B cell (primary cell): ENCODE results near the gene SCARB1. TPM values are rescaled to one million over a fixed set of nuclear protein-coding genes. Genes with fewer than 3 reads are reported as not detected.

Experiments
- ATAC-seq: fragments of 200-7000 bp; cut with Tn5 transposase; one replicate; pipeline ENCODE4 v1.10.0; 2021; ENCODE audit warnings: low read depth, mild to moderate bottlenecking, moderate number of reproducible peaks, moderate library complexity
- CTCF ChIA-PET: fragments of 350-600 bp; sonication (Branson Sonifier 250); formaldehyde crosslinking; loops from one replicate; lab custom pipeline; 2021; ENCODE audit warnings: antibody characterized with exemption, inconsistent platforms; lab: Charles Lee
- POLR2A ChIA-PET: fragments of 350-600 bp; sonication (Branson Sonifier 250); formaldehyde crosslinking; loops from one replicate; lab custom pipeline; 2021; ENCODE audit warnings: antibody characterized with exemption; lab: Charles Lee
- DNase-seq: peaks from one replicate; pipeline ENCODE4 v3.0.0; 2013
- H2AFZ ChIP-seq: 2 replicates; pipeline ENCODE4 v1.6.1; 2012; ENCODE audit warnings: mild to moderate bottlenecking, low read depth, low read length; ENCODE audit not compliant: insufficient read depth, poor library complexity, severe bottlenecking
- H3K27ac ChIP-seq, 2 donors: 1 replicate in 1 of 2; 2 replicates in 1 of 2; pipeline ENCODE4 v1.5.1; 2012 to 2013; ENCODE audit warnings: low read length in 2 of 2, mild to moderate bottlenecking in 2 of 2, moderate library complexity in 1 of 2
- H3K27me3 ChIP-seq, 4 experiments: fragments of 200-600 bp in 1 of 4; sonication (generic) in 1 of 4; replicated peaks in 1 of 4; 1 replicate in 2 of 4; 2 replicates in 2 of 4; pipeline versions ENCODE4 v1.6.1 to v1.7.0; 2013 to 2016; ENCODE audit warnings: low read length in 3 of 4, mild to moderate bottlenecking in 2 of 4, mixed read lengths in 1 of 4, moderate library complexity in 1 of 4; ENCODE audit not compliant: insufficient read depth in 4 of 4, control insufficient read depth in 3 of 4; ENCODE audit errors: control extremely low read depth in 1 of 4
- H3K36me3 ChIP-seq, 2 experiments: replicated peaks in 1 of 2; 1 replicate in 1 of 2; 2 replicates in 1 of 2; pipeline versions ENCODE4 v1.6.1 to v1.7.1; 2013; ENCODE audit warnings: low read length in 1 of 2; ENCODE audit not compliant: insufficient read depth in 2 of 2, control insufficient read depth in 1 of 2; ENCODE audit errors: control extremely low read depth in 1 of 2, extremely low read depth in 1 of 2
- H3K4me1 ChIP-seq, 2 donors: fragments of 200-600 bp in 1 of 2; sonication (generic) in 1 of 2; 1 replicate in 1 of 2; 2 replicates in 1 of 2; pipeline versions ENCODE4 v1.5.1 to v1.6.1; 2013 to 2017; ENCODE audit warnings: low read length in 2 of 2; ENCODE audit not compliant: control insufficient read depth in 2 of 2, insufficient read depth in 2 of 2
- H3K4me2 ChIP-seq: replicated peaks from 2 replicates; pipeline ENCODE3; 2012; ENCODE audit warnings: mild to moderate bottlenecking, low read depth, low read length; ENCODE audit not compliant: poor library complexity, severe bottlenecking
- H3K4me3 ChIP-seq, 5 experiments: fragments of 200-600 bp in 1 of 5; sonication (generic) in 1 of 5; 1 replicate in 3 of 5; 2 replicates in 2 of 5; pipeline versions ENCODE4 v1.5.1 to v1.7.0; 2011 to 2016; ENCODE audit warnings: low read length in 4 of 5, mild to moderate bottlenecking in 4 of 5, low read depth in 2 of 5, control low read depth in 1 of 5, moderate library complexity in 1 of 5; ENCODE audit not compliant: insufficient read depth in 1 of 5; ENCODE audit errors: control extremely low read depth in 1 of 5, extremely low read depth in 1 of 5
- H3K79me2 ChIP-seq: fragments of 200-600 bp; sonication (generic); one replicate; pipeline ENCODE4 v1.6.0; 2016; ENCODE audit warnings: low read length; ENCODE audit not compliant: control insufficient read depth, insufficient read depth
- H3K9ac ChIP-seq: fragments of 200-600 bp; sonication (generic); 2 replicates; pipeline ENCODE4 v1.6.1; 2017; ENCODE audit warnings: mild to moderate bottlenecking, low read length, moderate library complexity
- H3K9me3 ChIP-seq, 3 donors: one replicate each; pipeline versions ENCODE4 v1.6.1 to v1.7.1; 2013; ENCODE audit warnings: low read length in 2 of 3; ENCODE audit not compliant: control insufficient read depth in 2 of 3, insufficient read depth in 1 of 3; ENCODE audit errors: control extremely low read depth in 1 of 3
- H4K20me1 ChIP-seq: 2 replicates; pipeline ENCODE4 v1.6.0; 2012; ENCODE audit warnings: mild to moderate bottlenecking, low read length; ENCODE audit not compliant: insufficient read depth, control insufficient read depth, poor library complexity, severe bottlenecking
- H3K27ac Mint-ChIP-seq: one replicate; pipeline ENCODE4 v1.8.0; 2021; ENCODE audit warnings: mixed read lengths
- H3K27me3 Mint-ChIP-seq: one replicate; pipeline ENCODE4 v1.8.0; 2021; ENCODE audit warnings: mixed read lengths
- H3K4me1 Mint-ChIP-seq: one replicate; pipeline ENCODE4 v1.8.0; 2021; ENCODE audit warnings: mixed read lengths
- H3K4me3 Mint-ChIP-seq: one replicate; pipeline ENCODE4 v1.8.0; 2021; ENCODE audit warnings: mixed read lengths
- H3K9me3 Mint-ChIP-seq: one replicate; pipeline ENCODE4 v1.8.0; 2022; ENCODE audit warnings: mixed read lengths; ENCODE audit not compliant: insufficient read depth
- CTCF ChIP-seq: fragments of 200-600 bp; IDR thresholded peaks from one replicate; pipeline ENCODE4 v1.8.0; 2022; ENCODE audit warnings: antibody characterized with exemption, mild to moderate bottlenecking
- EZH2 ChIP-seq: IDR thresholded peaks from 2 replicates; pipeline ENCODE4 v1.6.1; 2012; ENCODE audit warnings: borderline replicate concordance, low read depth, mild to moderate bottlenecking, moderate library complexity, low read length; ENCODE audit not compliant: insufficient read depth, poor library complexity, severe bottlenecking
- WGBS: methylation state at CpG from one replicate; pipeline ENCODE4 v1.1.5; 2013; ENCODE audit warnings: missing lambda C conversion rate; ENCODE audit not compliant: insufficient coverage; 5-methylcytosine and 5-hydroxymethylcytosine counted together
- intact Hi-C: fragments of 100-400 bp; cut with micrococcal nuclease; formaldehyde crosslinking; loops from one replicate; pipeline ENCODE4 v1.10.0; 2022
- polyA plus RNA-seq: library from polyadenylated mRNA; depleted of rRNA; stranded (reverse); fragments of >200 nt; gene quantifications from 2 replicates; pipeline ENCODE4 v1.2.3, GENCODE V29; 2012
- total RNA-seq, 2 donors: library from RNA; stranded (reverse); fragments of 120-200 nt in 1 of 2; gene quantifications; 1 replicate in 1 of 2; 2 replicates in 1 of 2; pipeline versions ENCODE4 v1.2.3 to v1.2.4, GENCODE V29; 2013 to 2022

The SCARB1 gene
- total and polyA plus RNA-seq, 2 donors (not counting 1 experiment from before 2014, with no cell fraction given) = 26.8 to 30.7 TPM

- H3K4me1 Mint-ChIP-seq = peaks cover 47% of the 10 kb centered on the region
- no peak overlapping the region for H3K4me3 Mint-ChIP-seq
- Histone ChIP-seq H3K36me3 (no peaks in the 10 kb centered on the region), H3K4me3 (no peak overlapping the region), H3K4me1 (peaks cover 34 to 48% of the 10 kb centered on the region in 2 donors), H3K27me3 (no peaks in the 10 kb centered on the region), H3K4me2 (no peak overlapping the region), H3K27ac (no peak overlapping the region), H3K9me3 (no peaks in the 10 kb centered on the region), H3K79me2 (no peaks in the 10 kb centered on the region), H4K20me1 (no peaks in the 10 kb centered on the region), H2AFZ (no peak overlapping the region), H3K9ac (no peak overlapping the region)
- WGBS = 69% methylated on average over 7 of the region's 7 CpGs
- CTCF ChIA-PET = no interaction called here
- no peak for TF ChIP-seq CTCF
- no peak for TF ChIP-seq EZH2
- no peaks in the 10 kb centered on the region for H3K27me3 Mint-ChIP-seq
- no peak for DNase-seq
- POLR2A ChIA-PET = no interaction called here
- ATAC-seq = no peak
- intact Hi-C loops = no loop called here
- no peak overlapping the region for H3K27ac Mint-ChIP-seq
- H3K9me3 Mint-ChIP-seq = no peaks in the 10 kb centered on the region
Observed at GRCh38 chr12:124865728-124866127, 2.1 kb upstream of the SCARB1 start.

- H3K9ac ChIP-seq = peak overlapping the region; percentile 78
- no peak for ATAC-seq
- 95% methylated on average over 14 of the region's 14 CpGs for WGBS
Observed at GRCh38 chr12:124864326-124864752, 675 bp upstream of the SCARB1 start.

More at GRCh38 chr12:124864326-124864752, 675 bp upstream of the SCARB1 start:
- H3K27me3 ChIP-seq = no peaks in the 10 kb centered on the region
- no peak for DNase-seq
- Mint-ChIP-seq H3K4me3 (peak overlapping the region; percentile 87), H3K4me1 (peaks cover 48% of the 10 kb centered on the region), H3K9me3 (no peaks in the 10 kb centered on the region), H3K27ac (peak overlapping the region; percentile 87), H3K27me3 (no peaks in the 10 kb centered on the region)
- H3K27ac ChIP-seq = peak overlapping the region; percentile 63 to 80
- no peaks in the 10 kb centered on the region for H3K79me2 ChIP-seq
- H4K20me1 ChIP-seq = no peaks in the 10 kb centered on the region
- intact Hi-C loops = loop anchor here (1.0 to 5.0 kb wide), 3 partner anchors 20 to 472 kb away; partner anchors contain the start of gene BRI3BP
- no peaks in the 10 kb centered on the region for H3K9me3 ChIP-seq
- H3K4me1 ChIP-seq = peaks cover 24 to 38% of the 10 kb centered on the region in 2 donors
- ChIA-PET CTCF (interaction anchor here (1.0 to 1.2 kb wide), 2 partner anchors 36 to 42 kb away, joined by 3 to 4 read pairs; no protein-coding TSS in a partner anchor), POLR2A (interaction anchor here (0.6 to 1.4 kb wide), 3 partner anchors 19 to 53 kb away, joined by 3 to 5 read pairs (median 3); no protein-coding TSS in a partner anchor)
- no peak for TF ChIP-seq CTCF
- no peak for TF ChIP-seq EZH2
- peak overlapping the region in 4 of 5 experiments; percentile 49 to 78 (median 65) for H3K4me3 ChIP-seq
- H2AFZ ChIP-seq = peak overlapping the region; percentile 98
- no peaks in the 10 kb centered on the region for H3K36me3 ChIP-seq
- peak overlapping the region; percentile 97 for H3K4me2 ChIP-seq
